ENCODE measurements around the gene SPTSSA. TPM values are rescaled to one million over a fixed set of nuclear protein-coding genes. Genes with fewer than 3 reads are reported as not detected.
"Not testable (repeated sequence)": the region's sequence is repeated elsewhere in the genome, so short reads cannot be mapped to it uniquely, and the experiment has no call there.

SPTSSA gene
- 15.9 and 20.1 TPM in 2 replicates for total RNA-seq
- 36.1 and 38.4 TPM in 2 replicates for polyA plus RNA-seq
- polyA plus RNA-seq (2012) = 33.6 and 35.6 TPM in 2 replicates
- polyA minus RNA-seq (ENCODE audit: low replicate concordance) = 11.4 and 13.2 TPM in 2 replicates

- peak within 1 kb of the TSS; percentile 92 for H3K9ac ChIP-seq (ENCODE audit: insufficient read depth, low read length)
- DNase-seq (ENCODE audit: low read depth in 2 of 2) = peak; percentile 87 to 89
- H3K4me2 ChIP-seq (ENCODE audit: extremely low read depth, insufficient read depth, low read length) = peak within 1 kb of the TSS; percentile 98
- no peaks in the 10 kb centered on the region for H4K20me1 ChIP-seq (ENCODE audit: control insufficient read depth, extremely low read depth, insufficient read depth, low read length)
- no peaks in the 10 kb centered on the region for H3K9me3 ChIP-seq (ENCODE audit: control insufficient read depth, insufficient read depth, low read depth, low read length)
- no peaks in the 10 kb centered on the region for H3K36me3 ChIP-seq (ENCODE audit: control insufficient read depth, insufficient read depth, low read length)
- H3K4me3 ChIP-seq (replicated peaks in 1 of 4; ENCODE audit: control extremely low read depth in 1 of 4, insufficient read depth in 1 of 4, low read depth in 3 of 4, low read length in 4 of 4) = peak within 1 kb of the TSS; percentile 82 to 86 (median 84)
- H3K79me2 ChIP-seq (ENCODE audit: control insufficient read depth, insufficient read depth, low read length) = peaks cover 41% of the 10 kb centered on the region
- H3K27me3 ChIP-seq (ENCODE audit: control insufficient read depth, insufficient read depth, low read length) = no peaks in the 10 kb centered on the region
- H3K4me1 ChIP-seq (ENCODE audit: control insufficient read depth, extremely low read depth, insufficient read depth, low read length) = no peaks in the 10 kb centered on the region
- H2AFZ ChIP-seq (ENCODE audit: low read length) = peak within 1 kb of the TSS; percentile 75
- TF ChIP-seq, protein P1, sequence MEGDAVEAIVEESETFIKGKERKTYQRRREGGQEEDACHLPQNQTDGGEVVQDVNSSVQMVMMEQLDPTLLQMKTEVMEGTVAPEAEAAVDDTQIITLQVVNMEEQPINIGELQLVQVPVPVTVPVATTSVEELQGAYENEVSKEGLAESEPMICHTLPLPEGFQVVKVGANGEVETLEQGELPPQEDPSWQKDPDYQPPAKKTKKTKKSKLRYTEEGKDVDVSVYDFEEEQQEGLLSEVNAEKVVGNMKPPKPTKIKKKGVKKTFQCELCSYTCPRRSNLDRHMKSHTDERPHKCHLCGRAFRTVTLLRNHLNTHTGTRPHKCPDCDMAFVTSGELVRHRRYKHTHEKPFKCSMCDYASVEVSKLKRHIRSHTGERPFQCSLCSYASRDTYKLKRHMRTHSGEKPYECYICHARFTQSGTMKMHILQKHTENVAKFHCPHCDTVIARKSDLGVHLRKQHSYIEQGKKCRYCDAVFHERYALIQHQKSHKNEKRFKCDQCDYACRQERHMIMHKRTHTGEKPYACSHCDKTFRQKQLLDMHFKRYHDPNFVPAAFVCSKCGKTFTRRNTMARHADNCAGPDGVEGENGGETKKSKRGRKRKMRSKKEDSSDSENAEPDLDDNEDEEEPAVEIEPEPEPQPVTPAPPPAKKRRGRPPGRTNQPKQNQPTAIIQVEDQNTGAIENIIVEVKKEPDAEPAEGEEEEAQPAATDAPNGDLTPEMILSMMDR (conservative IDR thresholded peaks at IDR 0.05 in 1 of 2, IDR thresholded peaks at IDR 0.05 in 1 of 2; ENCODE audit: low read depth in 1 of 2, low read length in 2 of 2) = no peak
- no peak for TF ChIP-seq EZH2 (IDR thresholded peaks at IDR 0.05; ENCODE audit: low read length, missing control alignments)
- H3K27ac ChIP-seq (ENCODE audit: insufficient read depth, low read length) = peak within 1 kb of the TSS; percentile 93
Measured at GRCh38 chr14:34462132-34462893, at the start of gene SPTSSA. Gene SPTSSA (minus strand): TSS chr14:34462240. CDS start chr14:34462207, 33 bp downstream.

- Histone ChIP-seq H3K36me3 (ENCODE audit: control insufficient read depth, insufficient read depth, low read length) (no peaks in the 10 kb centered on the region), H3K9me3 (ENCODE audit: control insufficient read depth, insufficient read depth, low read depth, low read length) (no peaks in the 10 kb centered on the region), H3K4me2 (ENCODE audit: extremely low read depth, insufficient read depth, low read length) (no peak overlapping the region), H3K79me2 (ENCODE audit: control insufficient read depth, insufficient read depth, low read length) (no peaks in the 10 kb centered on the region), H3K27ac (ENCODE audit: insufficient read depth, low read length) (no peak overlapping the region), H4K20me1 (ENCODE audit: control insufficient read depth, extremely low read depth, insufficient read depth, low read length) (no peaks in the 10 kb centered on the region), H3K9ac (ENCODE audit: insufficient read depth, low read length) (no peak overlapping the region), H3K4me1 (ENCODE audit: control insufficient read depth, extremely low read depth, insufficient read depth, low read length) (no peaks in the 10 kb centered on the region), H3K27me3 (ENCODE audit: control insufficient read depth, insufficient read depth, low read length) (no peaks in the 10 kb centered on the region), H2AFZ (ENCODE audit: low read length) (no peak overlapping the region), H3K4me3 (replicated peaks in 1 of 4; ENCODE audit: control extremely low read depth in 1 of 4, insufficient read depth in 1 of 4, low read depth in 3 of 4, low read length in 4 of 4) (no peak overlapping the region)
- DNase-seq (ENCODE audit: low read depth in 2 of 2) = no peak
- TF ChIP-seq, protein P1 (conservative IDR thresholded peaks at IDR 0.05 in 1 of 2, IDR thresholded peaks at IDR 0.05 in 1 of 2; ENCODE audit: low read depth in 1 of 2, low read length in 2 of 2) = no peak
- TF ChIP-seq EZH2 (IDR thresholded peaks at IDR 0.05; ENCODE audit: low read length, missing control alignments) = no peak
Measured at GRCh38 chr14:34507884-34508283, 45.8 kb upstream of the SPTSSA start.

DNA sequence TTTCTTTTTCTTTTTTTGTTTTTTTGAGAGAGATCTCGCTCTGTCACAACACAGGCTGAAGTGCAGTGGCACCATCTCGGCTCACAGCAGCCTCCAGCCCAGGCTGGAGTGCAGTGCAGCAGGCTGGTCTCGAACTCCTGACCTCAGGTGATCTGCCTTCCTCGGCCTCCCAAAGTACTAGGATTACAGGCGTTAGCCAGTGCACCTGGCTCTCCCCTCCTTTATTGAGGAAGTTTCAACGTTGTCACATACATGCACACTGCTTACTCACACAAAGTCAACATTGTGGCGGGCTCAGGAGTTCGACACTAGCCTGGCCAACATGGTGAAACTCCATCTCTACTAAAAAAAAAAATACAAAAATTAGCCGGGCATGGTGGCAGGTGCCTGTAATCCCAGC is 45.4 kb upstream of the SPTSSA start:
- Histone ChIP-seq H3K4me3 (replicated peaks in 1 of 4; ENCODE audit: control extremely low read depth in 1 of 4, insufficient read depth in 1 of 4, low read depth in 3 of 4, low read length in 4 of 4) (no peak overlapping the region), H3K9ac (ENCODE audit: insufficient read depth, low read length) (no peak overlapping the region), H2AFZ (ENCODE audit: low read length) (no peak overlapping the region), H3K27me3 (ENCODE audit: control insufficient read depth, insufficient read depth, low read length) (no peaks in the 10 kb centered on the region), H3K4me1 (ENCODE audit: control insufficient read depth, extremely low read depth, insufficient read depth, low read length) (no peaks in the 10 kb centered on the region), H3K4me2 (ENCODE audit: extremely low read depth, insufficient read depth, low read length) (no peak overlapping the region), H3K9me3 (ENCODE audit: control insufficient read depth, insufficient read depth, low read depth, low read length) (no peaks in the 10 kb centered on the region), H3K27ac (ENCODE audit: insufficient read depth, low read length) (no peak overlapping the region), H3K79me2 (ENCODE audit: control insufficient read depth, insufficient read depth, low read length) (no peaks in the 10 kb centered on the region), H3K36me3 (ENCODE audit: control insufficient read depth, insufficient read depth, low read length) (no peaks in the 10 kb centered on the region), H4K20me1 (ENCODE audit: control insufficient read depth, extremely low read depth, insufficient read depth, low read length) (no peaks in the 10 kb centered on the region)
- DNase-seq (ENCODE audit: low read depth in 2 of 2) = no peak
- no peak for TF ChIP-seq EZH2 (IDR thresholded peaks at IDR 0.05; ENCODE audit: low read length, missing control alignments)
- TF ChIP-seq, protein P1 (conservative IDR thresholded peaks at IDR 0.05 in 1 of 2, IDR thresholded peaks at IDR 0.05 in 1 of 2; ENCODE audit: low read depth in 1 of 2, low read length in 2 of 2) = no peak

- not testable (repeated sequence) for H3K4me2 ChIP-seq (ENCODE audit: extremely low read depth, insufficient read depth, low read length); H2AFZ ChIP-seq (ENCODE audit: low read length); H4K20me1 ChIP-seq (ENCODE audit: control insufficient read depth, extremely low read depth, insufficient read depth, low read length); H3K36me3 ChIP-seq (ENCODE audit: control insufficient read depth, insufficient read depth, low read length); H3K27ac ChIP-seq (ENCODE audit: insufficient read depth, low read length); H3K4me1 ChIP-seq (ENCODE audit: control insufficient read depth, extremely low read depth, insufficient read depth, low read length); H3K79me2 ChIP-seq (ENCODE audit: control insufficient read depth, insufficient read depth, low read length); H3K27me3 ChIP-seq (ENCODE audit: control insufficient read depth, insufficient read depth, low read length); H3K9ac ChIP-seq (ENCODE audit: insufficient read depth, low read length); H3K4me3 ChIP-seq (replicated peaks in 1 of 4; ENCODE audit: control extremely low read depth in 1 of 4, insufficient read depth in 1 of 4, low read depth in 3 of 4, low read length in 4 of 4); H3K9me3 ChIP-seq (ENCODE audit: control insufficient read depth, insufficient read depth, low read depth, low read length); DNase-seq (ENCODE audit: low read depth in 2 of 2)
Measured at GRCh38 chr14:34505124-34505491, 43.1 kb upstream of the SPTSSA start.
